Hair follicle dermal papilla cell (primary cell): ENCODE data around the gene ADGRG4. TPM values are rescaled to one million over a fixed set of nuclear protein-coding genes. Genes with fewer than 3 reads are reported as not detected.

Experiments used
- total RNA-seq: library from RNA; depleted of rRNA; stranded (reverse); fragments of >200 nt; gene quantifications from 2 replicates; pipeline ENCODE4 v1.2.3, GENCODE V29; 2012

Gene ADGRG4, protein sequence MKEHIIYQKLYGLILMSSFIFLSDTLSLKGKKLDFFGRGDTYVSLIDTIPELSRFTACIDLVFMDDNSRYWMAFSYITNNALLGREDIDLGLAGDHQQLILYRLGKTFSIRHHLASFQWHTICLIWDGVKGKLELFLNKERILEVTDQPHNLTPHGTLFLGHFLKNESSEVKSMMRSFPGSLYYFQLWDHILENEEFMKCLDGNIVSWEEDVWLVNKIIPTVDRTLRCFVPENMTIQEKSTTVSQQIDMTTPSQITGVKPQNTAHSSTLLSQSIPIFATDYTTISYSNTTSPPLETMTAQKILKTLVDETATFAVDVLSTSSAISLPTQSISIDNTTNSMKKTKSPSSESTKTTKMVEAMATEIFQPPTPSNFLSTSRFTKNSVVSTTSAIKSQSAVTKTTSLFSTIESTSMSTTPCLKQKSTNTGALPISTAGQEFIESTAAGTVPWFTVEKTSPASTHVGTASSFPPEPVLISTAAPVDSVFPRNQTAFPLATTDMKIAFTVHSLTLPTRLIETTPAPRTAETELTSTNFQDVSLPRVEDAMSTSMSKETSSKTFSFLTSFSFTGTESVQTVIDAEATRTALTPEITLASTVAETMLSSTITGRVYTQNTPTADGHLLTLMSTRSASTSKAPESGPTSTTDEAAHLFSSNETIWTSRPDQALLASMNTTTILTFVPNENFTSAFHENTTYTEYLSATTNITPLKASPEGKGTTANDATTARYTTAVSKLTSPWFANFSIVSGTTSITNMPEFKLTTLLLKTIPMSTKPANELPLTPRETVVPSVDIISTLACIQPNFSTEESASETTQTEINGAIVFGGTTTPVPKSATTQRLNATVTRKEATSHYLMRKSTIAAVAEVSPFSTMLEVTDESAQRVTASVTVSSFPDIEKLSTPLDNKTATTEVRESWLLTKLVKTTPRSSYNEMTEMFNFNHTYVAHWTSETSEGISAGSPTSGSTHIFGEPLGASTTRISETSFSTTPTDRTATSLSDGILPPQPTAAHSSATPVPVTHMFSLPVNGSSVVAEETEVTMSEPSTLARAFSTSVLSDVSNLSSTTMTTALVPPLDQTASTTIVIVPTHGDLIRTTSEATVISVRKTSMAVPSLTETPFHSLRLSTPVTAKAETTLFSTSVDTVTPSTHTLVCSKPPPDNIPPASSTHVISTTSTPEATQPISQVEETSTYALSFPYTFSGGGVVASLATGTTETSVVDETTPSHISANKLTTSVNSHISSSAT (N-terminal part only)
- not detected in 2 replicates for total RNA-seq

GRCh38 chrX:136300721-136301120, at the start of gene ADGRG4:
ADGRG4 (plus strand) TSS chrX:136300963; CDS start chrX:136308778, 7,815 bp downstream.

DNA sequence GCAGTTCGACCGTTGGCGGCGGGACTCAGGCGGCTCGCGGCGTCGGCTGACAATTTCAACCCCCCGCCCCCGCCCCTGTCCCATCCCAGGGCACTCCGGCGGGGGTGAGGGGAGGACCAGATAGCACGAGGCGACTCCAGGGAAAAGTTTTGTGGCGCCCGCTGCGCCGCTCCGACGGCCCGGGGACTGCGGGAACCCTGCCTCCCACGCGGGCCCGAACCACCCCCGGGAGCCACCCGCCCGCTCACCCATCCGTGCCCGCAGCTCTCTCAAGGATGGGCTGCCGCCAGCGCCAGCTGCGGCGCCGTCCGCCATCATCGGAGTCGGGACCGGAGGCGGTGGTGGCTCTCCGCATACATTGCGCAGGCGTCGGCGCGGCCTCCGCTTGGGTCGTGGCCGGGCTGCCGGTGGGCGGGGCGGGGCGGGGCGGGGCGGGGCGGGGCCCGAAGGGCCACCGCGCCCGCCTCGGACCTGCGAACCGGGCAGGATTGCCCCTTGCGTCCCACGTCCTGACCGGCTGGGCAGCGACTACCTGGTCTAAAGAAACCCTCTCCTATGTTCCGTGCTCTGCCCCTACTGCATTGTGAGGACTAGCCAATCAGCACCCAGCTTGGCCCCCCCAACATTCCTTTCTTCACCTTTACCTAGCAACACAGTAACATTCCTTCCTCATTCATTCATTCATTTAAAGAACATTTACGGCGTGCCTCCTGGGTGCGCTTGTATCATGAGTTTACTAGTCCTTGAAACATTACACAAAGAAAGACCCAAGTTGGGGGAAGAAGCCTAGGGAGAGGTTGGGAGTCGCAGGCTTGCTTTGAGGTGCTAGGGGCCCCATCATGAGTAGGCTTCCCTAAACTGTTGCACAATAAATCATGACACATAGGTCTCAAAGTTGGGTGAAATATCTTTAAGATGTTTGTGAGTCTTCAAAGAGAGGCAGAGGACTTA, 49.4 kb upstream of the ADGRG4 start, which contains the start of gene MAP7D3:
MAP7D3 (minus strand) TSS at position 360 of the 951 bp plus-strand sequence; CDS start at position 318, 42 bp downstream.

Other genes with a start within 250 kb of the ADGRG4 start
- 135 and 174 TPM in 2 replicates for gene FHL1, start 153.4 kb upstream of the ADGRG4 start, total RNA-seq
- gene MAP7D3, start 49.6 kb upstream of the ADGRG4 start, total RNA-seq = 26.0 and 28.1 TPM in 2 replicates
- not detected in 2 replicates for gene BRS3, start 187.0 kb downstream of the ADGRG4 start, total RNA-seq
- gene HTATSF1, start 196.6 kb downstream of the ADGRG4 start, total RNA-seq = 25.5 and 29.4 TPM in 2 replicates
- gene VGLL1, start 231.3 kb downstream of the ADGRG4 start, total RNA-seq = not detected in 2 replicates